ENCODE data around the gene RRP12.
"Not testable (repeated sequence)": the region's sequence is repeated elsewhere in the genome, so short reads cannot be mapped to it uniquely, and the experiment has no call there.

RRP12 gene

DNA sequence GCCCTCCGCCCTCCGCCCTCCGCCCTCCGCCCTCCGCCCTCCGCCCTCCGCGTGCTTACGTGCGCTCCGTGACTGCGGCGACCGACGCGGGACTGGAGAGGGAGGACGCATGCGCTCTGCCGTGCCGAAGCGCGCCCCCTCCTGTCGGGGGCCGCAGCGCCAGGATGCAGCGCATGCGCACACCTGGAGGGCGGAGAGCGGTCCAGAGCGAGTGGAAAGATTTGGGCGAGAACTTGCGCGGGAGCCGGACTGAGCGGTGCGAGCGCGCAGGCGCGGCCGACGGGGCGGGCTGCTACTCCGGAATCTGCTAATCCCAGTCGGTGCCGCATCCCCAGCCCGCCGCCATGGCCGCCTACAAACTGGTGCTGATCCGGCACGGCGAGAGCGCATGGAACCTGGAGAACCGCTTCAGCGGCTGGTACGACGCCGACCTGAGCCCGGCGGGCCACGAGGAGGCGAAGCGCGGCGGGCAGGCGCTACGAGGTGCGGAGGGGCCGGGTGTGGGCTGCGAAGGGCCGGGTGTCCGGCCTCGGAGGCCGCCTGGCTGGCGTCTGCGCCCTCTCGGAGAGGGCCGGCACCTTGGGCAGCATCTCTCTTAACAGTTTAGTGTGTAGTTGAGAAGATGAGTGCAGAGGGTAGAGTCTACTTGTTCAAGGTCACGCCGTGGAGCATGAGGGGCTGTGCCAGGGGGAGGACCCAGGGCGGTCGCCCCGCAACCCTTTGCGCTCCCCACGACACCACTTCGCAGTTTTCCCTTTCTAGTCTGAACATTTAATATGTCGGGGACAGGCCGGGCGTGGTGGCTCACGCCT lies 25.0 kb upstream of the RRP12 start, which contains the start of gene PGAM1:
Gene PGAM1, plus strand, starts transcription at position 228 of the 812 bp plus-strand sequence. Its CDS starts 117 bp downstream, at position 345.
- H3K18ac ChIP-seq (ENCODE audit: low read length) = peak within 1 kb of the TSS; percentile 78
- DNase-seq = peak; percentile 95 to 97
- peak within 1 kb of the TSS; percentile 93 for H4K8ac ChIP-seq (ENCODE audit: low read depth, low read length)
- peak within 1 kb of the TSS; percentile 91 for H3K14ac ChIP-seq (ENCODE audit: low read length)
- no CpG with 5 or more reads among the region's 90 CpGs for WGBS (ENCODE audit: extremely low coverage, insufficient coverage, insufficient read length)
- no peak within 1 kb of the TSS for H3K23ac ChIP-seq (ENCODE audit: low read length)
- H3K9ac ChIP-seq (ENCODE audit: low read length) = peak within 1 kb of the TSS; percentile 99
- H3K36me3 ChIP-seq (ENCODE audit: control insufficient read depth in 1 of 2, insufficient read depth in 2 of 2, low read length in 2 of 2) = peaks cover 5 to 11% of the 10 kb centered on the region in 2 experiments
- H3K27ac ChIP-seq (ENCODE audit: low read depth, low read length) = peak within 1 kb of the TSS; percentile 70
- H2AK5ac ChIP-seq (ENCODE audit: low read length) = peak within 1 kb of the TSS; percentile 67
- peak within 1 kb of the TSS; percentile 95 for H3K4ac ChIP-seq (ENCODE audit: low read depth, low read length)
- H3K79me1 ChIP-seq (ENCODE audit: low read length) = peaks cover 12% of the 10 kb centered on the region
- peak within 1 kb of the TSS; percentile 5 for H2BK12ac ChIP-seq (ENCODE audit: low read length)
- peak within 1 kb of the TSS; percentile 70 for H2BK120ac ChIP-seq (ENCODE audit: insufficient read depth, low read length, poor library complexity)
- H4K91ac ChIP-seq (ENCODE audit: low read depth, low read length) = peak within 1 kb of the TSS; percentile 91
- H4K12ac ChIP-seq (ENCODE audit: low read depth, low read length) = peak within 1 kb of the TSS; percentile 92
- no peaks in the 10 kb centered on the region for H3K9me3 ChIP-seq (ENCODE audit: insufficient read depth, low read depth, low read length)
- H2AFZ ChIP-seq (ENCODE audit: insufficient read depth, low read length, poor library complexity) = peak within 1 kb of the TSS; percentile 66
- H3K4me2 ChIP-seq (ENCODE audit: low read length) = peak within 1 kb of the TSS; percentile 64
- H3K27me3 ChIP-seq (ENCODE audit: insufficient read depth, low read length) = no peaks in the 10 kb centered on the region
- H3K4me3 ChIP-seq (ENCODE audit: low read depth, low read length) = peak within 1 kb of the TSS; percentile 91
- H2BK5ac ChIP-seq (ENCODE audit: low read depth, low read length, poor library complexity) = peak within 1 kb of the TSS; percentile 79
- H3K79me2 ChIP-seq (ENCODE audit: control insufficient read depth, insufficient read depth, low read length, poor library complexity) = peaks cover 14% of the 10 kb centered on the region
- H3K4me1 ChIP-seq (ENCODE audit: control insufficient read depth in 1 of 2, insufficient read depth in 2 of 2, low read length in 2 of 2) = peaks cover 2 to 5% of the 10 kb centered on the region in 2 experiments

DNA sequence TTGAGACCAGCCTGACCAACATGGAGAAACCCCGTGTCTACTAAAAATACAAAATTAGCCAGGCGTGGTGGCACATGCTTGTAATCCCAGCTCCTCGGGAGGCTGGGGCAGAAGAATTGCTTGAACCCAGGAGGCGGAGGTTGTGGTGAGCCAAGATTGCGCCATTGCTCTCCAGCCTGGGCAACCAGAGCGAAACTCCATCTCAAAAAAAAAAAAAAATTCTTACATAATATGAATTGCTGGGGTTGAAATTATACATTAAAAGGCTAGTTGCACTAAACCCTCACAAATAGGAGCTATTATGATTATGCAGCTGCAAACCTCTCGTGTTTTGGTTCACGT lies 22.6 kb upstream of the RRP12 start:
- no CpG with 5 or more reads among the region's 8 CpGs for WGBS (ENCODE audit: extremely low coverage, insufficient coverage, insufficient read length)
- not testable (repeated sequence) for H2BK120ac ChIP-seq (ENCODE audit: insufficient read depth, low read length, poor library complexity); H3K14ac ChIP-seq (ENCODE audit: low read length); H3K4me1 ChIP-seq (ENCODE audit: control insufficient read depth in 1 of 2, insufficient read depth in 2 of 2, low read length in 2 of 2); H4K12ac ChIP-seq (ENCODE audit: low read depth, low read length); H3K23ac ChIP-seq (ENCODE audit: low read length); H3K9me3 ChIP-seq (ENCODE audit: insufficient read depth, low read depth, low read length); H4K91ac ChIP-seq (ENCODE audit: low read depth, low read length); H3K18ac ChIP-seq (ENCODE audit: low read length); H3K36me3 ChIP-seq (ENCODE audit: control insufficient read depth in 1 of 2, insufficient read depth in 2 of 2, low read length in 2 of 2); H2AFZ ChIP-seq (ENCODE audit: insufficient read depth, low read length, poor library complexity); H2BK5ac ChIP-seq (ENCODE audit: low read depth, low read length, poor library complexity); H4K8ac ChIP-seq (ENCODE audit: low read depth, low read length); H3K27me3 ChIP-seq (ENCODE audit: insufficient read depth, low read length); H3K4me2 ChIP-seq (ENCODE audit: low read length); H3K9ac ChIP-seq (ENCODE audit: low read length); H3K27ac ChIP-seq (ENCODE audit: low read depth, low read length); DNase-seq; H2BK12ac ChIP-seq (ENCODE audit: low read length); H3K4me3 ChIP-seq (ENCODE audit: low read depth, low read length); H3K4ac ChIP-seq (ENCODE audit: low read depth, low read length); H2AK5ac ChIP-seq (ENCODE audit: low read length)
- Histone ChIP-seq H3K79me2 (ENCODE audit: control insufficient read depth, insufficient read depth, low read length, poor library complexity) (peaks cover 14% of the 10 kb centered on the region), H3K79me1 (ENCODE audit: low read length) (peaks cover 15% of the 10 kb centered on the region)

DNA sequence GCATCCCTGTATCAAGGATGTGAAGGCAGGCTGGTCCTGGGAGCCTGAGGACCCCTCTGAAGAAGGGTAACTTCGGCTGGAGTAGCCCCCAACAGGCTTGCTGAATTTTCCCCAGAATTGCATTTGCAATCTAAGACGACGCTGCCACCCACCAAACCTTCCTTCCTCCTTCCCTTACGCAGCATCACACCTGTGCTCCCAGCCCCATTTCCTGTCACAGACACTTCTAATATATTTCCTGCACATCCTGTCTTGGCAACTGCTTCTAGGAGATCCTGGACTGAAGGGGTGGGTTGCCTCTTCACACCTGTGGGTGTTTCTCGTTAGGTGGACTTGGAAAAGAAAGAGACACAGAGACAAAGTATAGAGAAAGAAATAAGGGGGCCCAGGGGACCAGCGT lies 15.4 kb upstream of the RRP12 start:
- H3K36me3 ChIP-seq (ENCODE audit: control insufficient read depth in 1 of 2, insufficient read depth in 2 of 2, low read length in 2 of 2) = no peaks in the 10 kb centered on the region
- no peak overlapping the region for H3K4ac ChIP-seq (ENCODE audit: low read depth, low read length)
- WGBS (ENCODE audit: extremely low coverage, insufficient coverage, insufficient read length) = no CpG with 5 or more reads among the region's 6 CpGs

DNA sequence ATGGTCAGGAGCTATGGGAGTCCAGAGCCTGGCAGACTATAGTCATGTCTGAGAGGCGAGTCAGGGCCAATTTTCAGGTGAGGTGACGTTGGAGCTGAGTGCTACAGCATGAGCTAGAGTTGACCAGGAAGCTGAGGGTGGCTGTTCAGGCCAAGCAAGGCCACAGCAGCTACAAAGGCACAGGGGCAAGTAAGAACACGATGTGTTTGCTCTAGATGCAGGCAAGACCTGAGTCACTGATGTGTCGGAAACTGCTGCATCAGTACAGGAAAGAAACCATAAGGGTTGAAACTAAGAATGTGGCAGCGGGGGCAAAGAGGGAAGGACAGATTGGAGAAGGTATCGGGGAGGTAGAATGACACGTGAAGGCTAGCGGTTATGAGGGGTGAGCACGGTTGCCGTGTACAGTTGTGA lies 11.8 kb upstream of the RRP12 start:
- Histone ChIP-seq H3K23ac (ENCODE audit: low read length) (no peak overlapping the region), H2BK5ac (ENCODE audit: low read depth, low read length, poor library complexity) (no peak overlapping the region), H3K36me3 (ENCODE audit: control insufficient read depth in 1 of 2, insufficient read depth in 2 of 2, low read length in 2 of 2) (no peaks in the 10 kb centered on the region), H3K4me3 (ENCODE audit: low read depth, low read length) (no peak overlapping the region), H3K9me3 (ENCODE audit: insufficient read depth, low read depth, low read length) (peaks cover 1% of the 10 kb centered on the region), H3K9ac (ENCODE audit: low read length) (no peak overlapping the region), H3K4ac (ENCODE audit: low read depth, low read length) (no peak overlapping the region), H4K12ac (ENCODE audit: low read depth, low read length) (no peak overlapping the region), H3K79me1 (ENCODE audit: low read length) (no peaks in the 10 kb centered on the region), H3K27ac (ENCODE audit: low read depth, low read length) (no peak overlapping the region), H4K8ac (ENCODE audit: low read depth, low read length) (peak overlapping the region; percentile 55), H2BK120ac (ENCODE audit: insufficient read depth, low read length, poor library complexity) (no peak overlapping the region), H2AFZ (ENCODE audit: insufficient read depth, low read length, poor library complexity) (no peak overlapping the region), H3K27me3 (ENCODE audit: insufficient read depth, low read length) (no peaks in the 10 kb centered on the region), H3K4me1 (ENCODE audit: control insufficient read depth in 1 of 2, insufficient read depth in 2 of 2, low read length in 2 of 2) (peaks cover 5 to 20% of the 10 kb centered on the region in 2 experiments), H3K18ac (ENCODE audit: low read length) (no peak overlapping the region), H4K91ac (ENCODE audit: low read depth, low read length) (no peak overlapping the region), H3K14ac (ENCODE audit: low read length) (no peak overlapping the region), H3K79me2 (ENCODE audit: control insufficient read depth, insufficient read depth, low read length, poor library complexity) (no peaks in the 10 kb centered on the region), H2AK5ac (ENCODE audit: low read length) (no peak overlapping the region), H3K4me2 (ENCODE audit: low read length) (no peak overlapping the region), H2BK12ac (ENCODE audit: low read length) (peak overlapping the region; percentile 34)
- DNase-seq = peak in 1 of 2 donors; percentile 43
- WGBS (ENCODE audit: extremely low coverage, insufficient coverage, insufficient read length) = no CpG with 5 or more reads among the region's 10 CpGs

More for the DNA sequence above, 15.4 kb upstream of the RRP12 start:
- Histone ChIP-seq H3K27ac (ENCODE audit: low read depth, low read length) (no peak overlapping the region), H3K9me3 (ENCODE audit: insufficient read depth, low read depth, low read length) (peaks cover 1% of the 10 kb centered on the region), H3K4me1 (ENCODE audit: control insufficient read depth in 1 of 2, insufficient read depth in 2 of 2, low read length in 2 of 2) (peaks cover 5 to 13% of the 10 kb centered on the region in 2 experiments), H3K4me2 (ENCODE audit: low read length) (no peak overlapping the region), H2BK12ac (ENCODE audit: low read length) (no peak overlapping the region), H2AK5ac (ENCODE audit: low read length) (no peak overlapping the region), H3K18ac (ENCODE audit: low read length) (no peak overlapping the region), H3K23ac (ENCODE audit: low read length) (no peak overlapping the region), H4K8ac (ENCODE audit: low read depth, low read length) (no peak overlapping the region), H3K4me3 (ENCODE audit: low read depth, low read length) (no peak overlapping the region), H3K79me2 (ENCODE audit: control insufficient read depth, insufficient read depth, low read length, poor library complexity) (peaks cover 2% of the 10 kb centered on the region), H2AFZ (ENCODE audit: insufficient read depth, low read length, poor library complexity) (no peak overlapping the region), H3K14ac (ENCODE audit: low read length) (no peak overlapping the region), H4K91ac (ENCODE audit: low read depth, low read length) (no peak overlapping the region), H3K27me3 (ENCODE audit: insufficient read depth, low read length) (no peaks in the 10 kb centered on the region), H2BK5ac (ENCODE audit: low read depth, low read length, poor library complexity) (no peak overlapping the region), H4K12ac (ENCODE audit: low read depth, low read length) (no peak overlapping the region), H3K9ac (ENCODE audit: low read length) (no peak overlapping the region), H3K79me1 (ENCODE audit: low read length) (peaks cover 3% of the 10 kb centered on the region), H2BK120ac (ENCODE audit: insufficient read depth, low read length, poor library complexity) (no peak overlapping the region)
- DNase-seq = no peak
